Keratinocyte (primary cell): ENCODE measurements around the gene C2orf69.

Experiments used
- EZH2 ChIP-seq: IDR thresholded peaks from one replicate; pipeline ENCODE4 v1.6.1; 2012; ENCODE audit warnings: inconsistent platforms, mild to moderate bottlenecking, low read length, moderate library complexity
- TF ChIP-seq, protein P1 (sequence below), 3 experiments: IDR thresholded peaks in 1 of 3; conservative IDR thresholded peaks in 1 of 3; optimal IDR thresholded peaks in 1 of 3; 2 replicates in 2 of 3; 3 replicates in 1 of 3; pipeline versions ENCODE3 to v1.5.1; 2011; ENCODE audit warnings: low read length in 3 of 3, mild to moderate bottlenecking in 3 of 3, moderate library complexity in 2 of 3, control low read depth in 1 of 3, inconsistent platforms in 1 of 3; ENCODE audit not compliant: insufficient read depth in 2 of 3; ENCODE audit errors: extremely low read depth in 1 of 3

DNA sequence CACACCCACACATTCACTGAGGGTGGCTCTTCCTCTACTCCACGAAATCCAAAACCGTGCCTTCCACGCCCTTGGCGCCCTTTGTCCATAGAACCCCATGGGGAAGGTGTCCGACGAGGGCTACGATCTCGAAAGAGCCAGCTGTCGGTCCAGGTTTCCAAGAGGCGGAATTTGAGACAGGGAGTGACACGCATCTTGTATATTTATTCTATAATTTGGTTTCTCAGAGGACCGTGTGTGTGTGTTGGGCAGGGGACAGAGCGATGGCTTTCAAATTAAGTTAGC, 726 bp downstream of the C2orf69 start:
- TF ChIP-seq, protein P1, sequence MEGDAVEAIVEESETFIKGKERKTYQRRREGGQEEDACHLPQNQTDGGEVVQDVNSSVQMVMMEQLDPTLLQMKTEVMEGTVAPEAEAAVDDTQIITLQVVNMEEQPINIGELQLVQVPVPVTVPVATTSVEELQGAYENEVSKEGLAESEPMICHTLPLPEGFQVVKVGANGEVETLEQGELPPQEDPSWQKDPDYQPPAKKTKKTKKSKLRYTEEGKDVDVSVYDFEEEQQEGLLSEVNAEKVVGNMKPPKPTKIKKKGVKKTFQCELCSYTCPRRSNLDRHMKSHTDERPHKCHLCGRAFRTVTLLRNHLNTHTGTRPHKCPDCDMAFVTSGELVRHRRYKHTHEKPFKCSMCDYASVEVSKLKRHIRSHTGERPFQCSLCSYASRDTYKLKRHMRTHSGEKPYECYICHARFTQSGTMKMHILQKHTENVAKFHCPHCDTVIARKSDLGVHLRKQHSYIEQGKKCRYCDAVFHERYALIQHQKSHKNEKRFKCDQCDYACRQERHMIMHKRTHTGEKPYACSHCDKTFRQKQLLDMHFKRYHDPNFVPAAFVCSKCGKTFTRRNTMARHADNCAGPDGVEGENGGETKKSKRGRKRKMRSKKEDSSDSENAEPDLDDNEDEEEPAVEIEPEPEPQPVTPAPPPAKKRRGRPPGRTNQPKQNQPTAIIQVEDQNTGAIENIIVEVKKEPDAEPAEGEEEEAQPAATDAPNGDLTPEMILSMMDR (optimal IDR thresholded peaks at IDR 0.05 in 1 of 3, IDR thresholded peaks at IDR 0.05 in 1 of 3, conservative IDR thresholded peaks at IDR 0.05 in 1 of 3; ENCODE audit: extremely low read depth in 1 of 3, insufficient read depth in 2 of 3, low read length in 3 of 3), result no peak
- TF ChIP-seq EZH2, result no peak
